SIG-M5 treated with dmso at 0.1 percent for 504 hours (cell line): ENCODE measurements around the gene IFT22.
A peak's percentile ranks its signal among the peaks of the same experiment; 100 is the strongest.
"Not testable (repeated sequence)": the region's sequence is repeated elsewhere in the genome, so short reads cannot be mapped to it uniquely, and the experiment has no call there.

Experiments
- DNase-seq: peaks from one replicate; lab custom pipeline; 2025; ENCODE audit not compliant: unreplicated experiment; lab: John Stamatoyannopoulos, UW

Gene IFT22

GRCh38 chr7:101315336-101315735, 6.3 kb downstream of the IFT22 start:
- DNase-seq = peak; percentile 56

- DNase-seq = peak; percentile 60
Observed at GRCh38 chr7:101308245-101309085, 13.1 kb downstream of the IFT22 start.

GRCh38 chr7:101306307-101306706, 15.3 kb downstream of the IFT22 start:
- no peak for DNase-seq

- no peak for DNase-seq
Observed at GRCh38 chr7:101303102-101303701, 18.4 kb downstream of the IFT22 start.

GRCh38 chr7:101302641-101303101, 18.9 kb downstream of the IFT22 start:
- DNase-seq = no peak

- DNase-seq = no peak
Observed at GRCh38 chr7:101300465-101301376, 20.9 kb downstream of the IFT22 start.

GRCh38 chr7:101299511-101300464, 21.8 kb downstream of the IFT22 start:
- DNase-seq = no peak

GRCh38 chr7:101294832-101295121, 26.8 kb downstream of the IFT22 start:
- DNase-seq = no peak

GRCh38 chr7:101294039-101294831, 27.4 kb downstream of the IFT22 start:
- no peak for DNase-seq

GRCh38 chr7:101293069-101294021, 28.3 kb downstream of the IFT22 start:
- not testable (repeated sequence) for DNase-seq

- not testable (repeated sequence) for DNase-seq
Observed at GRCh38 chr7:101292566-101292965, 29.0 kb downstream of the IFT22 start.

GRCh38 chr7:101290186-101291037, 31.2 kb downstream of the IFT22 start:
- DNase-seq = peak; percentile 20

- not testable (repeated sequence) for DNase-seq
Observed at GRCh38 chr7:101289687-101290086, 31.9 kb downstream of the IFT22 start.

GRCh38 chr7:101288439-101288838, 33.2 kb downstream of the IFT22 start:
- DNase-seq = no peak

GRCh38 chr7:101287032-101287431, 34.6 kb downstream of the IFT22 start:
- DNase-seq = no peak

GRCh38 chr7:101285880-101286279, 35.7 kb downstream of the IFT22 start:
- DNase-seq = not testable (repeated sequence)

- no peak for DNase-seq
Observed at GRCh38 chr7:101285171-101285570, 36.4 kb downstream of the IFT22 start.
